NCI-H526 (cell line): Measurements from ENCODE around the gene MAN2C1.
A peak's percentile ranks its signal among the peaks of the same experiment; 100 is the strongest.

Source experiments
- DNase-seq, 2 experiments: peaks; one replicate each; lab custom pipeline; 2025; lab: John Stamatoyannopoulos, UW

Gene MAN2C1

DNA sequence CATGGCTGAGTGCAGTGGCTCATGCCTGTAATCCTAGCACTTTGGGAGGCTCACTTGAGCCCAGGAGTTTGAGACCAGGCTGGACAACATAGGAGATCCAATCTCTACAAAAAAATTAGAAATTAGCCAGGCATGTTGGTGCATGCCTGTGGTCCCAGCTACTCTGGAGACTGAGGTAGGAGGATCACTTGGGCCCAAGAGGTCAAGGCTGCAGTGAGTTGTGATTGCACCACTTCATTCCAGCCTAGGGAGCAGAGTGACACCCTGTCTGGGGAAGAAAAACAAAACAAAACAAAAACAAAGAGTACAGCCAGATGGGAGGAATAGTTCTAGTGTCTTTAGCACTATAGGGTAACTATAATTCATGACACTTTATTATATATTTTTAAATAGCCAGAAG, 58.7 kb downstream of the MAN2C1 start:
- DNase-seq, result no peak

DNA sequence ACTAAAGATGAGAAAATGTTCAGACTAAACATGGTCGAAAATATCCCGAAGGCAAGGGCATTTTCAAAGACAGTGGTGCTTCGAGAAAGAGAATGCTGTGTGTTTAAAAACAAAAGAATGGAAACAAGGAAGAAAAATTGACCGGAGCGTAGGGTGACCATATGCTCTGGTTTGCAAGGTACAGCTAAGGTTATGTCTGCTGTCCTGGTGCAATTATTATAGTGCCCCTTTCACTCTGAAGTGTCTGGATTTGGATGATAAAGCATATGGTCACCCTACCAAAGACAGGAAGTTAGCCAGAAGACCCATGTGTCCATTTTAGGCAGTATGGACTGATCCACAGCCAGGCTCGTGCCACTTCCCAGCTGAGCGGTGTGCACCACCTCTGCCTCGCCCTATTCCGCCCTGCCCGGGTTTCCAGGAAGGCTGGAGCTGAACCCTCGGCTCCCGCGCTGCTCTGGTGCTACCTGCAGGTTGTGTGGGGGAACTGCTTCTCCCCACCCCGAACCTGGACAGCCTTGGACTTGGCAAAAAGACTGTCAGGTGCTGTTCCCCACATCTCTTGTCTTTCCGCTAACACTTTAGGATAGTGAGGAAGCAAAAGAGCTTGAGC, 60.5 kb downstream of the MAN2C1 start:
- DNase-seq, result peak; percentile 41 to 91

DNA sequence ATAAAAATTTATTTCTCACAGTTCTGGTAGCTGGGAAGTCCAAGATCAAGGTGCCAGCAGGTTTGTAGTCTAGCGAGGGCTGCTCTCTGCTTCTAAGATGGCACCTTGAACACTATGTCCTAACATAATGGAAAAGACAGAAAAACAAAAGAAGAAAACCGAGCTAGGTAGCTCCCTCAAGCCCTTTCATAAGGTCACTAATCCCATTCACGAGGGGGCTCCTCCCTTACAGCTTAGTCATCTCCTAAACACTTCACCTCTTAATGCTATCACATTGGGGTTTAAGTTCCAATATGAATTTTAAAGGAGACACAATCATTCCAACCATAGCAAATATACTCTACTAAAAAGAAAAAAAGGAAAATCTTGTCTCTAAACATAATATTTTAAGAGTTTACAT, 62.2 kb downstream of the MAN2C1 start:
- DNase-seq, result no peak
